Panc1 (cell line): ENCODE results near the gene UBA52. TPM values are rescaled to one million over a fixed set of nuclear protein-coding genes. Genes with fewer than 3 reads are reported as not detected.

ENCODE experiments used
- ATAC-seq: fragments of 200-7000 bp; cut with Tn5 transposase; 2 replicates; pipeline ENCODE4 v1.9.1; 2020; ENCODE audit warnings: mild to moderate bottlenecking, moderate library complexity
- BruUV-seq: library from RNA; stranded (reverse); fragments of 400-500 nt; replicated peaks from 2 replicates; lab custom pipeline; 2021; lab: Mats Ljungman, UMichigan
- CTCF ChIA-PET: fragments of 300-600 bp; sonication (Branson Sonifier 250); formaldehyde crosslinking; loops from one replicate; lab custom pipeline; 2022; ENCODE audit warnings: antibody characterized with exemption; lab: Charles Lee
- POLR2A ChIA-PET: fragments of 300-600 bp; sonication (Branson Sonifier 250); formaldehyde crosslinking; loops from one replicate; lab custom pipeline; 2022; ENCODE audit warnings: antibody characterized with exemption; lab: Charles Lee
- DNase-seq: peaks from one replicate; pipeline ENCODE4 v3.0.0-alpha.2; 2010; ENCODE audit warnings: low read depth, low spot score
- H3K27ac ChIP-seq: 2 replicates; pipeline ENCODE4 v1.5.1; 2011; ENCODE audit warnings: mild to moderate bottlenecking, low read length, inconsistent platforms
- H3K27me3 ChIP-seq: fragments of 200-500 bp; sonication (Bioruptor generic); 2 replicates; pipeline ENCODE4 v1.6.0; 2014; ENCODE audit warnings: low read length, inconsistent platforms; ENCODE audit not compliant: control insufficient read depth, insufficient read depth
- H3K36me3 ChIP-seq: fragments of 200-500 bp; sonication (Bioruptor generic); 2 replicates; pipeline ENCODE4 v1.5.1; 2014; ENCODE audit warnings: inconsistent platforms, mild to moderate bottlenecking, low read length, moderate library complexity; ENCODE audit not compliant: control insufficient read depth, insufficient read depth
- H3K4me1 ChIP-seq: 2 replicates; pipeline ENCODE4 v1.5.1; 2011; ENCODE audit warnings: inconsistent platforms, mild to moderate bottlenecking, low read length, moderate library complexity; ENCODE audit not compliant: control insufficient read depth, insufficient read depth
- H3K4me3 ChIP-seq, 2 experiments: 2 replicates each; pipeline ENCODE4 v1.5.1; 2011 to 2012; ENCODE audit warnings: low read depth in 2 of 2, low read length in 2 of 2, mild to moderate bottlenecking in 2 of 2, inconsistent platforms in 1 of 2, moderate library complexity in 1 of 2
- H3K9me3 ChIP-seq: fragments of 200-500 bp; sonication (Bioruptor generic); 2 replicates; pipeline ENCODE4 v1.5.1; 2014; ENCODE audit warnings: low read depth, mild to moderate bottlenecking, inconsistent platforms, low read length, moderate library complexity; ENCODE audit not compliant: control insufficient read depth, insufficient read depth
- POLR2AphosphoS5 ChIP-seq: IDR thresholded peaks from 2 replicates; pipeline ENCODE4 v1.6.1; 2012; ENCODE audit warnings: mild to moderate bottlenecking, low read depth, low read length, moderate library complexity
- SIN3A ChIP-seq: IDR thresholded peaks from 2 replicates; pipeline ENCODE4 v1.6.1; 2012; ENCODE audit warnings: low read depth, mild to moderate bottlenecking, low read length, moderate library complexity, borderline replicate concordance; ENCODE audit not compliant: insufficient read depth
- TCF7L2 ChIP-seq: IDR thresholded peaks from 2 replicates; pipeline ENCODE4 v1.6.1; 2011; ENCODE audit warnings: mild to moderate bottlenecking, low read depth, low read length, inconsistent platforms
- in situ Hi-C: cut with HindIII; loops from 2 replicates; pipeline ENCODE4 v1.10.0; 2016; ENCODE audit warnings: low sequenced_read_pairs, low pct_unique_long_range_greater_than_20kb
- intact Hi-C: fragments of 100-400 bp; cut with micrococcal nuclease; formaldehyde crosslinking; loops from one replicate; pipeline ENCODE4 v1.10.0; 2022; ENCODE audit not compliant: unreplicated experiment
- total RNA-seq: library from RNA; stranded (reverse); gene quantifications from one replicate; pipeline ENCODE4 v1.2.1, GENCODE V29; 2021; ENCODE audit not compliant: unreplicated experiment
- TF ChIP-seq, protein P1 (sequence below), 2 experiments: IDR thresholded peaks; 2 replicates each; pipeline ENCODE4 v1.6.1; 2011 to 2012; ENCODE audit warnings: low read depth in 2 of 2, control low read depth in 1 of 2, low read length in 1 of 2, mild to moderate bottlenecking in 1 of 2, moderate library complexity in 1 of 2; ENCODE audit not compliant: insufficient read depth in 1 of 2
- TF ChIP-seq, protein P2 (sequence below): fragments of 450-650 bp; IDR thresholded peaks from 2 replicates; pipeline ENCODE4 v1.5.1; 2017; ENCODE audit warnings: mild to moderate bottlenecking

The UBA52 gene
- total RNA-seq, 1 experiment from 2014 or later = 907 TPM

DNA sequence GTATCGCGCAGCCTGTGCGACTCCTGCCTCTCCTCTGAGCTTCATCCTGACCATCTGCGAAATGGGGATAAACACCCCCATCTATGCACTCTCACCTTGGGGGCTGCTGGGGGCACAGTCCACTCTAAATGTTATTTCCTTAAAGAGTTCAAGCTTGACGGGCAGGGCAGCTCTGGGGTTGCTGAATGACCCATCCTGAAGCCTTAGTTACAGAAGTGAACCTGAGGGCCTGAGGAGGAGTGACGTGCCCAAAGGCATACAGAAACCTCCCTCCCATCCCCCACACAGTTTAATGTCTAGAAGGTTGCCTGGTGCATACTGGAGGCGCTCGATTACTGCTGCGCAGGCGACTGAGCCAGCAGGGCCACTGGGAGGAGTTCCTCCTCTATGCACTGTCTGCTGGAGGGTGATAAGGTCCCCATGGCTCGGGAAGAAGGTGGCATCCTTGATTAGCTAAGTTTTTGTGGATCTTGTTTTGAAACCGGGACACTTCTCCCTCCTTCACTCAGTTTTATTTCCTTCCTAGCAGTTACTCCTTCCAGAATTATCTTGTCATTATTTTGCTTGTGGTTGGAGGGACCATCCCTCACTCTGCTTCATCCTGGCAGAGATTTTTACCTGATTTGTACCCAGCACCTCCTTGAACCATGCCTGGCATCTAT, 27.7 kb upstream of the UBA52 start:
- in situ Hi-C loops = no loop called here
- Histone ChIP-seq H3K36me3 (peaks cover 2% of the 10 kb centered on the region), H3K9me3 (no peaks in the 10 kb centered on the region), H3K4me1 (peaks cover 11% of the 10 kb centered on the region; the same call in 1 of the 2 replicates), H3K27ac (peak overlapping the region; percentile 77), H3K4me3 (peak overlapping the region; percentile 39 to 55), H3K27me3 (no peaks in the 10 kb centered on the region)
- DNase-seq (peak; percentile 41), ATAC-seq (peak; percentile 87)
- BruUV-seq = no TSS peak
- ChIA-PET POLR2A (no interaction called here), CTCF (no interaction called here)
- intact Hi-C loops = no loop called here
- TF ChIP-seq, protein P1, sequence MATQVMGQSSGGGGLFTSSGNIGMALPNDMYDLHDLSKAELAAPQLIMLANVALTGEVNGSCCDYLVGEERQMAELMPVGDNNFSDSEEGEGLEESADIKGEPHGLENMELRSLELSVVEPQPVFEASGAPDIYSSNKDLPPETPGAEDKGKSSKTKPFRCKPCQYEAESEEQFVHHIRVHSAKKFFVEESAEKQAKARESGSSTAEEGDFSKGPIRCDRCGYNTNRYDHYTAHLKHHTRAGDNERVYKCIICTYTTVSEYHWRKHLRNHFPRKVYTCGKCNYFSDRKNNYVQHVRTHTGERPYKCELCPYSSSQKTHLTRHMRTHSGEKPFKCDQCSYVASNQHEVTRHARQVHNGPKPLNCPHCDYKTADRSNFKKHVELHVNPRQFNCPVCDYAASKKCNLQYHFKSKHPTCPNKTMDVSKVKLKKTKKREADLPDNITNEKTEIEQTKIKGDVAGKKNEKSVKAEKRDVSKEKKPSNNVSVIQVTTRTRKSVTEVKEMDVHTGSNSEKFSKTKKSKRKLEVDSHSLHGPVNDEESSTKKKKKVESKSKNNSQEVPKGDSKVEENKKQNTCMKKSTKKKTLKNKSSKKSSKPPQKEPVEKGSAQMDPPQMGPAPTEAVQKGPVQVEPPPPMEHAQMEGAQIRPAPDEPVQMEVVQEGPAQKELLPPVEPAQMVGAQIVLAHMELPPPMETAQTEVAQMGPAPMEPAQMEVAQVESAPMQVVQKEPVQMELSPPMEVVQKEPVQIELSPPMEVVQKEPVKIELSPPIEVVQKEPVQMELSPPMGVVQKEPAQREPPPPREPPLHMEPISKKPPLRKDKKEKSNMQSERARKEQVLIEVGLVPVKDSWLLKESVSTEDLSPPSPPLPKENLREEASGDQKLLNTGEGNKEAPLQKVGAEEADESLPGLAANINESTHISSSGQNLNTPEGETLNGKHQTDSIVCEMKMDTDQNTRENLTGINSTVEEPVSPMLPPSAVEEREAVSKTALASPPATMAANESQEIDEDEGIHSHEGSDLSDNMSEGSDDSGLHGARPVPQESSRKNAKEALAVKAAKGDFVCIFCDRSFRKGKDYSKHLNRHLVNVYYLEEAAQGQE (IDR thresholded peaks at IDR 0.05; ENCODE audit: insufficient read depth in 1 of 2, low read depth in 2 of 2, low read length in 1 of 2) = no peak
- no peak for TF ChIP-seq POLR2AphosphoS5
- no peak for TF ChIP-seq TCF7L2
- TF ChIP-seq, protein P2, sequence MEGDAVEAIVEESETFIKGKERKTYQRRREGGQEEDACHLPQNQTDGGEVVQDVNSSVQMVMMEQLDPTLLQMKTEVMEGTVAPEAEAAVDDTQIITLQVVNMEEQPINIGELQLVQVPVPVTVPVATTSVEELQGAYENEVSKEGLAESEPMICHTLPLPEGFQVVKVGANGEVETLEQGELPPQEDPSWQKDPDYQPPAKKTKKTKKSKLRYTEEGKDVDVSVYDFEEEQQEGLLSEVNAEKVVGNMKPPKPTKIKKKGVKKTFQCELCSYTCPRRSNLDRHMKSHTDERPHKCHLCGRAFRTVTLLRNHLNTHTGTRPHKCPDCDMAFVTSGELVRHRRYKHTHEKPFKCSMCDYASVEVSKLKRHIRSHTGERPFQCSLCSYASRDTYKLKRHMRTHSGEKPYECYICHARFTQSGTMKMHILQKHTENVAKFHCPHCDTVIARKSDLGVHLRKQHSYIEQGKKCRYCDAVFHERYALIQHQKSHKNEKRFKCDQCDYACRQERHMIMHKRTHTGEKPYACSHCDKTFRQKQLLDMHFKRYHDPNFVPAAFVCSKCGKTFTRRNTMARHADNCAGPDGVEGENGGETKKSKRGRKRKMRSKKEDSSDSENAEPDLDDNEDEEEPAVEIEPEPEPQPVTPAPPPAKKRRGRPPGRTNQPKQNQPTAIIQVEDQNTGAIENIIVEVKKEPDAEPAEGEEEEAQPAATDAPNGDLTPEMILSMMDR = no peak
- no peak for TF ChIP-seq SIN3A

DNA sequence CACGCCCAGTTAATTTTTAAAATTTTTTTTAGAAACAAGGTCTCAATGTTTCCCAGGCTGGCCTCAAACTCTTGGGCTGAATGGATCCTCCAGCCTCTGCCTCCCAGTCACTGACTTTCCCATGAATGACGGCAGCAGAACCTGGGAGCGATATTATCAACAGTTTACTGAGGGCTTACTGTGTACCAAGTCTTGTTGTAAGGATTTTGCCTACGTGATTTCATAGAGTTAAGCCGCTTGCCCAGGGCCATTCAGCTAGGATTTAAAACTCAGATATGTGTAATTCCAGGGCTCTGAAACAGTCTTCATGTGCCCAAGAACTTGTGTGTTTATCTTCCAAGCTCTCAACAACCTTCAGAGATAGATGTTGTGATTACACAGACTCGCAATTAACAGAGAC, 20.0 kb upstream of the UBA52 start:
- no peaks in the 10 kb centered on the region for H3K36me3 ChIP-seq
- ChIA-PET POLR2A (no interaction called here), CTCF (no interaction called here)
- H3K4me1 ChIP-seq = no peaks in the 10 kb centered on the region
- no TSS peak for BruUV-seq
- ATAC-seq = no peak
- no peak overlapping the region for H3K27ac ChIP-seq
- TF ChIP-seq, protein P2 = no peak
- no peak for TF ChIP-seq POLR2AphosphoS5
- TF ChIP-seq SIN3A = no peak
- no peak for TF ChIP-seq TCF7L2
- TF ChIP-seq, protein P1 (IDR thresholded peaks at IDR 0.05; ENCODE audit: insufficient read depth in 1 of 2, low read depth in 2 of 2, low read length in 1 of 2) = no peak
- intact Hi-C loops = no loop called here
- H3K27me3 ChIP-seq = no peaks in the 10 kb centered on the region
- no peak overlapping the region for H3K4me3 ChIP-seq
- H3K9me3 ChIP-seq = no peaks in the 10 kb centered on the region
- DNase-seq = no peak
- in situ Hi-C loops = no loop called here
